OCI-LY7 (cell line): Measurements from ENCODE around the gene COL9A3.
"Not testable (repeated sequence)": the region's sequence is repeated elsewhere in the genome, so short reads cannot be mapped to it uniquely, and the experiment has no call there.

Experiments used
- CTCF ChIP-seq: fragments of 200-600 bp; sonication (generic); conservative IDR thresholded peaks from 2 replicates; pipeline ENCODE4 v1.5.1; 2014; ENCODE audit warnings: mild to moderate bottlenecking, antibody characterized with exemption, low read length, moderate library complexity, mixed read lengths
- EZH2phosphoT487 ChIP-seq: fragments of 200-600 bp; sonication (generic); IDR thresholded peaks from 2 replicates; pipeline ENCODE4 v1.6.1; 2018; ENCODE audit warnings: low read depth, borderline replicate concordance, mild to moderate bottlenecking, mixed run types, antibody characterized with exemption, low read length, moderate library complexity, mixed read lengths

GRCh38 chr20:62853304-62853703 lies 36.5 kb downstream of the COL9A3 start:
- TF ChIP-seq CTCF, EZH2phosphoT487: not testable (repeated sequence)
